Astrocyte (in vitro differentiated cells and primary cell): ENCODE data around the gene LRCH1. TPM values are rescaled to one million over a fixed set of nuclear protein-coding genes. Genes with fewer than 3 reads are reported as not detected.

ENCODE experiments used
- DNase-seq: peaks from one replicate; pipeline ENCODE4 v3.0.0-alpha.2; 2010; ENCODE audit warnings: low read depth
- FAIRE-seq: peaks from 2 replicates; lab custom pipeline; 2011; peaks lifted over from hg19 to GRCh38; lab: Jason Lieb, UNC
- H2AFZ ChIP-seq: 2 replicates; pipeline ENCODE4 v1.6.0; 2012; ENCODE audit warnings: low read depth, low read length, inconsistent platforms
- H3K27ac ChIP-seq: 2 replicates; pipeline ENCODE4 v1.5.1; 2011; ENCODE audit warnings: low read depth, low read length, inconsistent platforms
- H3K27me3 ChIP-seq: 2 replicates; pipeline ENCODE4 v1.6.0; 2011; ENCODE audit warnings: low read length, inconsistent platforms; ENCODE audit not compliant: insufficient read depth
- H3K36me3 ChIP-seq: 2 replicates; pipeline ENCODE4 v1.5.1; 2011; ENCODE audit warnings: low read length, inconsistent platforms; ENCODE audit not compliant: insufficient read depth
- H3K4me1 ChIP-seq: 2 replicates; pipeline ENCODE4 v1.5.1; 2011; ENCODE audit warnings: low read length, inconsistent platforms; ENCODE audit not compliant: insufficient read depth
- H3K4me2 ChIP-seq: 2 replicates; pipeline ENCODE4 v1.6.0; 2012; ENCODE audit warnings: low read length, inconsistent platforms
- H3K4me3 ChIP-seq: 2 replicates; pipeline ENCODE4 v1.5.1; 2011; ENCODE audit warnings: low read depth, mild to moderate bottlenecking, low read length, inconsistent platforms; ENCODE audit not compliant: insufficient read depth
- H3K79me2 ChIP-seq: 2 replicates; pipeline ENCODE4 v1.6.0; 2012; ENCODE audit warnings: mild to moderate bottlenecking, low read length, inconsistent platforms; ENCODE audit not compliant: insufficient read depth
- H3K9ac ChIP-seq: 2 replicates; pipeline ENCODE4 v1.6.0; 2012; ENCODE audit warnings: mild to moderate bottlenecking, low read length, inconsistent platforms
- H3K9me3 ChIP-seq: 2 replicates; pipeline ENCODE4 v1.5.1; 2012; ENCODE audit warnings: low read depth, mild to moderate bottlenecking, low read length, inconsistent platforms; ENCODE audit not compliant: insufficient read depth
- H4K20me1 ChIP-seq: 2 replicates; pipeline ENCODE4 v1.6.0; 2012; ENCODE audit warnings: low read length, inconsistent platforms; ENCODE audit not compliant: insufficient read depth
- H3K27ac Mint-ChIP-seq: one replicate; pipeline ENCODE4 v1.8.0; 2021; ENCODE audit warnings: mild to moderate bottlenecking, mixed read lengths; ENCODE audit not compliant: unreplicated experiment
- H3K27me3 Mint-ChIP-seq: one replicate; pipeline ENCODE4 v1.8.0; 2021; ENCODE audit warnings: low read depth, mixed read lengths; ENCODE audit not compliant: unreplicated experiment
- H3K36me3 Mint-ChIP-seq: one replicate; pipeline ENCODE4 v1.8.0; 2021; ENCODE audit warnings: low read depth, mixed read lengths; ENCODE audit not compliant: unreplicated experiment
- H3K4me1 Mint-ChIP-seq: one replicate; pipeline ENCODE4 v1.8.0; 2021; ENCODE audit warnings: low read depth, mixed read lengths; ENCODE audit not compliant: unreplicated experiment
- H3K4me3 Mint-ChIP-seq: one replicate; pipeline ENCODE4 v1.8.0; 2021; ENCODE audit warnings: mild to moderate bottlenecking, moderate library complexity, mixed read lengths; ENCODE audit not compliant: unreplicated experiment
- H3K9me3 Mint-ChIP-seq: one replicate; pipeline ENCODE4 v1.8.0; 2021; ENCODE audit warnings: mild to moderate bottlenecking, mixed read lengths; ENCODE audit not compliant: unreplicated experiment
- EZH2 ChIP-seq: IDR thresholded peaks from 2 replicates; pipeline ENCODE4 v1.6.1; 2012; ENCODE audit warnings: mild to moderate bottlenecking, low read length, inconsistent platforms; ENCODE audit not compliant: insufficient read depth
- total RNA-seq: library from RNA; stranded (reverse); gene quantifications from 2 replicates; pipeline ENCODE4 v1.2.1, GENCODE V29; 2021
- TF ChIP-seq, protein P1 (sequence below): IDR thresholded peaks from 2 replicates; pipeline ENCODE4 v1.5.1; 2011; ENCODE audit warnings: low read depth, mild to moderate bottlenecking, inconsistent platforms, low read length, moderate library complexity; ENCODE audit not compliant: insufficient read depth

LRCH1 gene
- total RNA-seq, 1 donor from 2014 or later = 17.7 TPM

GRCh38 chr13:46688306-46688705 is 135.3 kb downstream of the LRCH1 start:
- Histone ChIP-seq H3K36me3 (peaks cover 4% of the 10 kb centered on the region), H4K20me1 (peaks cover 10% of the 10 kb centered on the region), H3K4me1 (no peaks in the 10 kb centered on the region), H3K27me3 (no peaks in the 10 kb centered on the region), H3K9me3 (no peaks in the 10 kb centered on the region), H3K4me2 (no peak overlapping the region), H3K79me2 (no peaks in the 10 kb centered on the region), H3K4me3 (no peak overlapping the region), H2AFZ (no peak overlapping the region), H3K9ac (no peak overlapping the region), H3K27ac (no peak overlapping the region)
- no peak for DNase-seq
- peaks cover 36% of the 10 kb centered on the region for H3K4me1 Mint-ChIP-seq
- H3K9me3 Mint-ChIP-seq = no peaks in the 10 kb centered on the region
- peaks cover 19% of the 10 kb centered on the region for H3K36me3 Mint-ChIP-seq
- H3K27ac Mint-ChIP-seq = no peak overlapping the region
- TF ChIP-seq, protein P1, sequence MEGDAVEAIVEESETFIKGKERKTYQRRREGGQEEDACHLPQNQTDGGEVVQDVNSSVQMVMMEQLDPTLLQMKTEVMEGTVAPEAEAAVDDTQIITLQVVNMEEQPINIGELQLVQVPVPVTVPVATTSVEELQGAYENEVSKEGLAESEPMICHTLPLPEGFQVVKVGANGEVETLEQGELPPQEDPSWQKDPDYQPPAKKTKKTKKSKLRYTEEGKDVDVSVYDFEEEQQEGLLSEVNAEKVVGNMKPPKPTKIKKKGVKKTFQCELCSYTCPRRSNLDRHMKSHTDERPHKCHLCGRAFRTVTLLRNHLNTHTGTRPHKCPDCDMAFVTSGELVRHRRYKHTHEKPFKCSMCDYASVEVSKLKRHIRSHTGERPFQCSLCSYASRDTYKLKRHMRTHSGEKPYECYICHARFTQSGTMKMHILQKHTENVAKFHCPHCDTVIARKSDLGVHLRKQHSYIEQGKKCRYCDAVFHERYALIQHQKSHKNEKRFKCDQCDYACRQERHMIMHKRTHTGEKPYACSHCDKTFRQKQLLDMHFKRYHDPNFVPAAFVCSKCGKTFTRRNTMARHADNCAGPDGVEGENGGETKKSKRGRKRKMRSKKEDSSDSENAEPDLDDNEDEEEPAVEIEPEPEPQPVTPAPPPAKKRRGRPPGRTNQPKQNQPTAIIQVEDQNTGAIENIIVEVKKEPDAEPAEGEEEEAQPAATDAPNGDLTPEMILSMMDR = no peak
- no peak for TF ChIP-seq EZH2
- no peak for FAIRE-seq
- no peak overlapping the region for H3K4me3 Mint-ChIP-seq
- no peaks in the 10 kb centered on the region for H3K27me3 Mint-ChIP-seq

DNA sequence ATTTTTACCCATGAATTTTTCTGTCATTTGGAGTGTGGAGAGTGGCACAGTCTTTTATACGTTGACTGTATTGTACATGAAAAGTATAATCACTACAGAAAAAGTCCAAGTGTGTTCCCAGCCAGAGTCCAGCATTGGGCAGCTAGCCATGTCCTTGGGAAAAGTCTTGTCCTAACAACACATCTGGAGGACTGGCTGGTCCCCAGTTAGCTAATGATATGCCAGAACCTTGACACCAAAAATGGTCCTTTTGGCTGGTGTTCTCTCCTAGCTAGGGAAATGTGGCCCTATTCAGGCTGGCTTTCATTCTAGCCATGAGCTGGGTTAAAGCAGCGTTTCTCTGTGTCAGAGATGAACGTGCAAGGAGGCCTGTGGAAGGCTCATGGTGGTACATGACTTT is 145.0 kb downstream of the LRCH1 start:
- no peaks in the 10 kb centered on the region for H3K9me3 Mint-ChIP-seq
- H3K27ac Mint-ChIP-seq = no peak overlapping the region
- H3K4me1 Mint-ChIP-seq = no peaks in the 10 kb centered on the region
- no peaks in the 10 kb centered on the region for H4K20me1 ChIP-seq
- no peaks in the 10 kb centered on the region for H3K27me3 ChIP-seq
- H3K4me1 ChIP-seq = no peaks in the 10 kb centered on the region
- FAIRE-seq = no peak
- H3K9me3 ChIP-seq = no peaks in the 10 kb centered on the region
- no peak overlapping the region for H3K9ac ChIP-seq
- H3K36me3 ChIP-seq = peaks cover 23% of the 10 kb centered on the region
- no peak overlapping the region for H2AFZ ChIP-seq
- no peak overlapping the region for H3K4me2 ChIP-seq
- H3K4me3 Mint-ChIP-seq = no peak overlapping the region
- no peaks in the 10 kb centered on the region for H3K27me3 Mint-ChIP-seq
- H3K4me3 ChIP-seq = no peak overlapping the region
- no peak for DNase-seq
- no peak for TF ChIP-seq EZH2
- TF ChIP-seq, protein P1 = no peak
- no peak overlapping the region for H3K27ac ChIP-seq
- no peaks in the 10 kb centered on the region for H3K79me2 ChIP-seq
- peaks cover 20% of the 10 kb centered on the region for H3K36me3 Mint-ChIP-seq

DNA sequence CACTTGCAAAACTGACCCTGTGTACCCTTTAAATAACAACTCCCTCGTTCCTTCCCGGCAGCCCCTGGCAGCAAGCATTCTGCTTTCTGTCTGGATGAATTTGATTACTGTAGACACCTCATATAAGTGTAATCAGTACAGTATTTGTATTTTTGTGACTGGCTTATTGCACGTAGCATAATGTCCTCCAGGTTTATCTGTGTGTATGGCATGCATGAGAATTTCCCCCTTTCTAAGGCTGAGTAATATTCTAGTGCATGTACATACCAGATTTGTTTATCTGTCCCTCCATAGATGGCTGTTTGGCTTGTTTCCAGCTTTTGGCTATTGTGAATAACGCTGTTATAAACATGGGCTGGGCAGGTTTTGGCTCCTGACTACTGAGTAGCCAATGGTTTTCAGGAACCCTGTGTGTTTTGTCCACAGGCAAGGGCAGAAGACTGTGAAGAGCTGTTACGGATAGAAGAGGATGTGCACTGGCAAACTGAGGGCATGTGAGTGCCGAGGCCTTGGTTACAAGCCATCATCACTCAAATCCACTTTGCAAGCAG is 146.0 kb downstream of the LRCH1 start:
- Histone ChIP-seq H3K27ac (no peak overlapping the region), H2AFZ (no peak overlapping the region), H3K9me3 (no peaks in the 10 kb centered on the region), H3K36me3 (peaks cover 23% of the 10 kb centered on the region), H3K4me3 (no peak overlapping the region), H3K9ac (no peak overlapping the region), H3K4me2 (no peak overlapping the region), H3K79me2 (no peaks in the 10 kb centered on the region), H3K4me1 (no peaks in the 10 kb centered on the region), H4K20me1 (no peaks in the 10 kb centered on the region), H3K27me3 (no peaks in the 10 kb centered on the region)
- H3K9me3 Mint-ChIP-seq = no peaks in the 10 kb centered on the region
- no peak for FAIRE-seq
- DNase-seq = no peak
- H3K27me3 Mint-ChIP-seq = no peaks in the 10 kb centered on the region
- H3K4me3 Mint-ChIP-seq = no peak overlapping the region
- H3K4me1 Mint-ChIP-seq = no peaks in the 10 kb centered on the region
- H3K27ac Mint-ChIP-seq = no peak overlapping the region
- H3K36me3 Mint-ChIP-seq = peaks cover 17% of the 10 kb centered on the region
- TF ChIP-seq EZH2 = no peak
- TF ChIP-seq, protein P1 = no peak
